Skeletal muscle cell (primary cell): ENCODE measurements around the gene SF1.

Experiments
- DNase-seq: peaks from one replicate; pipeline ENCODE4 v3.0.0-alpha.2; 2010; ENCODE audit warnings: low read depth
- H3K4me3 ChIP-seq: 2 replicates; pipeline ENCODE4 v1.5.1; 2011; ENCODE audit warnings: low read depth, mild to moderate bottlenecking, control low read depth, low read length, moderate library complexity

SF1 gene

GRCh38 chr11:64718780-64719124, 59.6 kb downstream of the SF1 start:
- no peak for DNase-seq
- no peak overlapping the region for H3K4me3 ChIP-seq

DNA sequence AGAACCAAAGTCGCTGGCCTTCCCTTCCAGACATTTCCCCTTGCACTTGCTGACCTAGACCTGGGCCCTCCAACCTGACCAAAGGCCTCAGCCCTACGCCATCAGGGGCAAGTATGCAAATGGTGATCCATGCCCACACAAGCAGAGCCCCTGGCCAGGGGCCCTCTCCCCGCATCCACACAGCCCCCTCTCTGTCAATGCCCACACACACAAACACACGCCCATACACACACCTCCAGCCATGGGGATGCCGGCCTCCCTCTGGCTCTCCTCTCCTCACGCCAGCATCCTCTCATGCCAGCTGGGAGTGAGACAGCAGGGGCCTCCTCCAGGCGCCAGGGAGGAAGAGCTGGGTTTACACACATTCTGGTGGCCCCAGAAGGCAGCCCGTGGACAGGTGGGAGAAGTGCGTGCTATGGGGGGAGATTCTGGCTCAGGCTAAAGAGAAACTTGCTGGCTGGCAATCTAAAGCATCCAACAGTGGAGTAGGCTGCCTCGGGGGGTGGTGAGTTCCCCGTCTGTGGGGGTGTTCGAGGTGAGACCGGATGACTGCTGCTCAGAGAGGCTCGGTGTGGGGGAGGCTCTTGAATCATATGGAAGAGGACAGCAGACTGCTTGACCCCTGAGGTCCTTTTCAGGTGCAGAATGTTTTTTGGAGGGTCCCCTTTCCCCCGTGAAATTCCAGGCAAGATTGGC, 60.1 kb downstream of the SF1 start:
- no peak for DNase-seq
- H3K4me3 ChIP-seq: no peak overlapping the region

GRCh38 chr11:64717268-64717578, 61.1 kb downstream of the SF1 start:
- H3K4me3 ChIP-seq: no peak overlapping the region
- no peak for DNase-seq

GRCh38 chr11:64716473-64717267, 61.7 kb downstream of the SF1 start:
- H3K4me3 ChIP-seq: no peak overlapping the region
- no peak for DNase-seq

DNA sequence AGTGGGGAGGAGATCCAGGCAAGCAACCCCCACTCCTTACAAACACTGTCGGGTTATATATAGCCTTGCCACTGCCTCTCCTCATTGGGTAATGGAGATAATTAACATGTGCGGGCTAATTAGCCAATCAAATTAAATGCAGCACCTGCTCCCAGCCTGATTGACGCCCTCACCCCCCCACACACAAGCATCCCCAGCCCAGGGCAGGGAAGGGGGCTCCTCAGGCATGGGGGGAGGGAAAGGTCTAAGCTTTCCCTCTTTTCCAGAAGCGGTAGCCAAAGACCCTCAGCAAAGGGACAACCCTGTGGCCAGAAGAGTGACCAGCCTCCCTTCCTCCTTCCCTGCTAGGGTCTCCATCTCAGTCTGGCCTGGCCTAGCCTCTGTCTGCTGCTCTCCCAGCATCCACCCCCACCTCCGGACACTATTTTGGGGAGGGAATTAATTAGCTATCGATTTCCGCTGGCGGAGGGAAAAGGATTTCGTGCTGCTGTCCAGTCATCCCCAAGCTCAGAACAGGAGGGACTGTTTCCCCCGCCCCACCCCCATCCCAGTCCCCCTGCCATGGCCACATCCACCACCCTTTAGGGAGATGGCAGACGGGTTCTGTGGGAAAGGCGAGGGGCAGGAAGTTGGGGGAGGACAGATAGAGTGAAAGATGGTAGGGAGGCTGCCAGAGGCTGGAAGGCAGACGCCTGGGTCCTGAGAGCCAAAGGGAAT, 62.4 kb downstream of the SF1 start:
- no peak for DNase-seq
- no peak overlapping the region for H3K4me3 ChIP-seq

DNA sequence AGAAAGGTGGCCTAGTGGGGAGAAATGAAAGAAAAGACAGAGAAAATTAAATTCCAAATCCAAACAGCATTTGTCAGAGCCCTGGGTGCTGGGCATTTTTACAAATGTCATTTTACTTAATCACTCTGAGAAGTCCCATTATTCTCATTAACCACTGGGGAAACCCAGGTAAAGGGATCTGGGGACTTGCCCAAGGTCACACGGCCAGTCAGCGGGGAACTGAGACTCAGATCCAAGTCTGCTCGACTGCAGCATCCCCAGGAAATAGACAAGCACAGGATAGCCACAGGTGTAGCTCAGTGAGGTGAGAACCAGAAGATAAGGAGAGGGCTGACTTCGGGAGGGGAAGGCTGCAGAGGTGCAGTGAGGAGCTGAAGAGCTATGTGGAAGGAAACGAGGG, 63.2 kb downstream of the SF1 start:
- DNase-seq: no peak
- H3K4me3 ChIP-seq: no peak overlapping the region

GRCh38 chr11:64714666-64715065, 63.7 kb downstream of the SF1 start:
- DNase-seq: no peak
- H3K4me3 ChIP-seq: no peak overlapping the region
